Sciatic nerve (tissue), 2 donors: ENCODE data around the gene DNAJC1. TPM values are rescaled to one million over a fixed set of nuclear protein-coding genes. Genes with fewer than 3 reads are reported as not detected.
A peak's percentile ranks its signal among the peaks of the same experiment; 100 is the strongest.

ENCODE experiments used
- ATAC-seq: fragments of 200-7000 bp; cut with Tn5 transposase; one replicate; pipeline ENCODE4 v1.9.1; 2020; ENCODE audit warnings: mild to moderate bottlenecking, moderate library complexity
- DNase-seq: peaks from one replicate; pipeline ENCODE4 v3.0.0-alpha.2; 2020; ENCODE audit warnings: low spot score
- intact Hi-C: fragments of 100-400 bp; cut with DNase I; formaldehyde crosslinking; loops from one replicate; pipeline ENCODE4 v1.14.2; 2022
- total RNA-seq: library from RNA; stranded (reverse); fragmentation: NEBNext Ultra II Directional; extraction: Animal tissue kit (Norgen Biotek cat#: 25700); gene quantifications from one replicate; pipeline ENCODE4 v1.2.1, GENCODE V29; 2021
- donor health status: DM: no; HTN: no; CAD: no.
- donor health status: DM: no; HTN: no; CAD: no.

Gene DNAJC1
- total RNA-seq, 1 donor from 2014 or later: 26.4 TPM

DNA sequence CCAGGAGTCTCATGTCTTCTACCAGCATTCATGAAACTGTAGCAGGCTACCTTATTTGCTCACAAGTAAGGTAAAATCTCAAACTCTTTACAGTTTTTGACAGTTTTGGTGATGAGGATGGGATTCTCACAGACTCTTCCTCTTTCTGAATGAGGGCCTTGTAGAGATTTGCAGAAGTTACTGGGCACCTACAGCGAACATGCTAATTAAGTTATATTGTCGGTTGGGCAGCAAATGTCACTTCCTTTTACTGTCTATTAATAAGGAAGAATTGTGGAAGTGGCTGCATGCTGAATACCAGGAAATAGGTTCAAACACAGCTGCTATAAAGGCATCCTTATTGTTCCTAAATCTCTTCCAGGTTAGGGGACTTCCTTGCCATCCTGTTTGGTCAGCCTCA is 189.6 kb downstream of the DNAJC1 start:
- ATAC-seq (no peak), DNase-seq (no peak)
- intact Hi-C loops: no loop called here

DNA sequence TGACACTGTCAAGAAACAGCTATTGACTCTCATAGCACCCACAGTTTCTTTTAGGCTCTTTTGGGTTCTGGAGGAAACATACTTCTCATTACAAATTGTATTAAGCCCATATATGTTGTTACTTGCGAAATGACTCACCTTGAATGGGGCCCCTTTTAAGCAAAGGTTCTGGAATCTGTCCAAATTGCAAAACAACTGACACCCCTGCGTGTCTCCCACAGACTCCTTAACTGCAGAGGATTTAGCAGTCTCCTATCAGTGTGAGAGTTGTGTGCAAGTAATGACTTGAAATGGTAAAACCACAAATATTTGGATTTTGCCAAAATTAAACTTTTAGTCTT is 192.3 kb downstream of the DNAJC1 start:
- intact Hi-C loops: no loop called here
- no peak for ATAC-seq
- no peak for DNase-seq

GRCh38 chr10:21810582-21811244 is 192.8 kb downstream of the DNAJC1 start:
- DNase-seq (no peak), ATAC-seq (no peak)
- intact Hi-C loops: no loop called here

DNA sequence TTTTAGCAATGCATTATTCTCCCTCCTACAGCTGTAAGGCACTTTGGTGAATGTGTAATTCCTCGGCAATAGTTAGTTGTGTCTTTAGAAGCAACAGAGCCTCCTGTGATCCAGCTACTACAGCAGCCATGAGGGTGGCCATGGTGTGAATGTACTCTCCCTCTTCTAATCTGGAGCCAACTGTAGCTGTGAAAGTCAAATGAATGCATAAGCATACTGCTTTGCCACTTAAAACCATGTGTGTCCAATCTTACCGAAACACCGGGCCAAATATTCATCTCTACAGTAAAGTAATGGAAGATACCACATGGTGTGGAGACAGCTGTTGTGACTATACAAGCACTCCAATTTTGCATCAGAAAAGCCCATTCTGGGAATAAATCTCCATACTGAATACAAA is 195.0 kb downstream of the DNAJC1 start:
- no peak for ATAC-seq
- intact Hi-C loops: no loop called here
- DNase-seq: no peak

DNA sequence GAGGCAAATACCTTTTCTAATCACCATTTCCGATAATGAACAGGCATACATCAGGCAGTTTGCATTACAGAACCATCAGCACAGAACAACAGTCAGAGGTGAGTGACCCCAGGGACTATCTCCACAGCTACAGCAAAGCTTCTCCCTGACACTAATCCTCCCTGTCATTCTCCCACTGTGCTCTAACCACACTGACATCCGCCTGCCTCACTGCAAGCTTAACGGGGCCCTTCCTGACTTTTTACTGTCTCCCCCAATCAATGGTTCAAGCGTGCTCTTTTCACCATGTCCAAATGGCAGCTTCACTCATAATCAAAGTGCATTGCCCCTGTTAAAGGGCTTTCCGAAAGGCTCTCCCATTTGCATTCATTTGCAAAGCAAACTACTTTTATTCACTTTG is 196.3 kb downstream of the DNAJC1 start:
- no peak for DNase-seq
- ATAC-seq: no peak

GRCh38 chr10:21803374-21803773 is 200.2 kb downstream of the DNAJC1 start:
- intact Hi-C loops: no loop called here
- ATAC-seq (no peak), DNase-seq (no peak)

More for the DNA sequence above, 196.3 kb downstream of the DNAJC1 start:
- intact Hi-C loops: no loop called here

GRCh38 chr10:21801609-21802008 is 201.9 kb downstream of the DNAJC1 start:
- intact Hi-C loops: no loop called here
- no peak for DNase-seq
- ATAC-seq: no peak

- intact Hi-C loops: no loop called here
- ATAC-seq (no peak), DNase-seq (no peak)
Measured at GRCh38 chr10:21797984-21798765, 205.4 kb downstream of the DNAJC1 start.

GRCh38 chr10:21797533-21797932 is 206.0 kb downstream of the DNAJC1 start:
- ATAC-seq: no peak
- no peak for DNase-seq
- intact Hi-C loops: no loop called here

DNA sequence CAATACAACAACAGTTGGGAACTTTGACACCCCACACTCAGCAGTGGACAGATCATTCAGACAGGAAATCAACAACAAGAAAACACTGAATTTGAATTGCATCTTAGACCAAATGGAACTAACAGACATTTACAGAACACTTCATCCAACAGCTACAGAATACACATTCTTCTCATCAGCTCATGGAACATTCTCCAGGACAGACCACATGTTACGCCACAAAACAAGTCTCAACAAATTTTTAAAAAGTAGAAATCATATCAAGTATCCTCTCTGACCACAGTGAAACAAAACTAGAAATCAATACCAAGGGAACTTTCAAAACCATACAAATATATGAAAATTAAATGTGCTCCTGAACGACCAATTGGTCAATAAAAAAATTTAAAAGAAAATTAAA is 212.3 kb downstream of the DNAJC1 start:
- intact Hi-C loops: no loop called here
- ATAC-seq (no peak), DNase-seq (no peak)

DNA sequence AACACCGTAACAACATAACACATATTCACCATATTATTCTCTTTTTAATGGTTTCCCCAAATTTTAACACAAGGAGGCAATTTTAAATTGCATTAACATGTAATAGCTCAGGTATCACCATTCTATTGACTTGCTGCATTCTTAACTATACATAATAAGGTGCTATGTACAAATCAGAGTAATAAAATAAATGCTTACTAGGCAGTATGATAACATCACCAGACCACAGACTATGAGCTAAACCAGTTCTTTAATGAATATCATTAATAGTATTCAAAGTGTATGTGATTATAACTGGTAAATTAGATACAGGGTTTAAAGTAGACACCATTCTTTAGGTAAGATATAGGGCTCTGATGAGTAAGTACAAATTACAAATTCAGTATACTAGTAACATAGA is 226.6 kb downstream of the DNAJC1 start:
- DNase-seq (no peak), ATAC-seq (no peak)
- intact Hi-C loops: no loop called here

GRCh38 chr10:21771219-21771618 is 232.3 kb downstream of the DNAJC1 start:
- DNase-seq (no peak), ATAC-seq (no peak)
- intact Hi-C loops: no loop called here

DNA sequence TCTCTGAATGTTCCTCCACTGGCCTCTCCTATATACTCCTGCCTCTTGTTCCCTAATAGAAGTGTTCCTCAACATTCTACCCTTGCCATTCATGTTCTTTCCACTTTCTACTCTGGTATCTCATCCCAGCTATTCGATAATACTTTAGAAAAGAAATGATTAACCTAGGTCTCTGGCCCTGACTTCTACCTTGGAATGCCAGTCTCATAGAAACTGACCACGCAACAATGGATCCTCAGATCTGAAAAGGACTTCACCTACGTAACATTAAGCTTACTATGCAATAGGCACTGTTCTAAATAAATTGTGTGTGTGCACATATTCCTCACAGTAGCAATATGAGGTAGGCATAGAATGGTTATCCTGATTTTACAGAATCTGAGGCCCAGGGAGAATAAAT is 234.5 kb downstream of the DNAJC1 start:
- ATAC-seq (no peak), DNase-seq (no peak)
- intact Hi-C loops: no loop called here

DNA sequence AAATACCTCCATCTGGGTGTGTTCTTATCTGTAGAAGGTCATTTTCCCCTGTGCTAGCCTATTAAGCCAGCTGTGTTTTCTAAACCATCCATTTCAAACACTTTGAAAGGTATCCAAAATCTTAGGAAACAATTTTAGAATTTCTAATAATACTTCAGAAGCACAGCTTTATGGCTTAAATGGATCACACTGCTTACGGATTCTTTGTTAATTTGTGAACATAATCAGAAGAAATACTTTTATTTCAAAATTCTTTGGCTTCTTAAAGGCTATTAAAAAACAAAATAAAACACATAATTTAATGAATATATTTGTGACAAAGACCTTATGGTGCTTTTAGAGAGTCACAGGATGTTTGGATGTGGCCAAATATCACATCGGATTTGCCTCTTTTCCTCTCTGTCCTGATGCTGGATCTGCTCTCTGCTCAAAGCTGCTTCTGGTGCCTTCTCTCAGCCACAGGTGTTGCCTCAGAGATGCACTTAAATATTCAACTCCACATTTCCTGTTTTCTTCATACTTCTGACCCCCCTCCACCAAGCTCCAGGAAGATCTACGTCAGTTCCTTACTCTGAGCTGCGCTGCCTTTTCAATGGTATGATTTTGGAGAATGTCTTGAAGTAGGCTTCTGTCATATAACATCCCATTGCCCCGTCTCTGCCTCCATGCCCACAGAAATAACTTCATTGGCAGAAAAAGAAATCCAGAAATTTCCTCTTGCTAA is 238.9 kb downstream of the DNAJC1 start:
- ATAC-seq: no peak
- no peak for DNase-seq
- intact Hi-C loops: no loop called here

DNA sequence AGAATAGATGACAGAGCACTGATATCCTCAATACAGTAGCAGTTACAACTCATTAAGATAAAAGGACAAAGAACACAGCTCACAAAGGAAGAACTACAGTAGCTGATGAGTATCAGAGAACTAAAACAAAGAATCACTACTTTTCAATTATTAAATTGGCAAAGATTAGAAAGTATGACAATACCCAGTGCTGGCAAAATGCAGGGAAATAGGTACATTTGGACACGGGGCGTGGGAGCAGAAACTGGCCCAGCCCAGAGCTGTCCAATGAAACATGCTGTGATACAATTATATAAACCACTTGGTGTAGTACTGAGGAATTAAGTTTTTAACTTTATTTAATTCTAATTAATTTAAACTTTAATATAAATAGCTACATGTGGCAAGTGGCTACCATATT is 243.2 kb downstream of the DNAJC1 start:
- no peak for DNase-seq
- ATAC-seq: no peak
- intact Hi-C loops: no loop called here

GRCh38 chr10:21759232-21759631 is 244.3 kb downstream of the DNAJC1 start:
- no peak for ATAC-seq
- intact Hi-C loops: loop anchor here (10.0 kb wide), 1 partner anchor 484 kb away; no protein-coding TSS in a partner anchor

GRCh38 chr10:21758696-21759095 is 244.8 kb downstream of the DNAJC1 start:
- ATAC-seq: no peak
- no peak for DNase-seq
- intact Hi-C loops: loop anchor here (10.0 kb wide), 1 partner anchor 484 kb away; no protein-coding TSS in a partner anchor

More at GRCh38 chr10:21759232-21759631, 244.3 kb downstream of the DNAJC1 start:
- no peak for DNase-seq

- ATAC-seq (no peak), DNase-seq (no peak)
- intact Hi-C loops: loop anchor here (10.0 kb wide), 1 partner anchor 483 kb away; no protein-coding TSS in a partner anchor
Measured at GRCh38 chr10:21758239-21758638, 245.3 kb downstream of the DNAJC1 start.

DNA sequence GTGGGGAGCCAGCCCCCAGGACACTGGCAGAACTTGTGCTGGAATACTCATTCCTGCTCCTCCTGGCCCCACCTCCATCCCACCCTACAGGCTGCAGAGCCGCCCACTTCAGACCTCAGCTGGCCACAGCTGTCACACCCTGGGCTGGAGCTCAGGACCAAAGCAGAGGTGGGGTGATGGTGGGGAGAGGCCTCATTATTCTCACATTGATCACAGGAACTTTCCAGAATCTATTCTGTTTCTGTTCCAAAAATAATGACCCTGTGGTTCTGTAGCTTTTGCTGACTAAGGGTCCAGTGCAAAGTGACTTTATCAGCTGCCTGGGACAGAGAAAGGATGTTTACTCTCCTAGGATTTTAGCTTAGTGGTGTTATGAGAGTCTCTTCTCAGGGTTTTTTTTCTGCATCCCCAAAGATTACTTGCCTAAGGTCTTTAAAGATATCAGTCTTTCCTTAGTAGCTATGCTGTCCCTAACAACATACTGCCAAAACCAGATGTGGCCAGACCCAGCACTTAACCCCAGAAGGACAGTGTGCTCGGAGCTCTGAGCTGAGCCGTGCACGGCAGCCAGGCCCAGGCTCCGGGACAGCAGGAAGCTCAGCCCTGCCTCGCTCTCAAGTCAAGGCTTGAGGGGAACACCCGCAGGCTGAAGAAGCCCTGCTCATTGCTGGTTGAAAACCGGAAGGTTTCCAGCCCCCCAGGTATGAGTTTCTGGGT is 246.2 kb downstream of the DNAJC1 start:
- no peak for DNase-seq
- intact Hi-C loops: loop anchor here (10.0 kb wide), 1 partner anchor 483 kb away; no protein-coding TSS in a partner anchor
- ATAC-seq: peak; percentile 60
